HepG2 (cell line): Measurements from ENCODE around the gene MDH1. TPM values are rescaled to one million over a fixed set of nuclear protein-coding genes. Genes with fewer than 3 reads are reported as not detected.

Experiments
- ATF2 ChIP-seq: sonication (generic); formaldehyde crosslinking; IDR thresholded peaks from 2 replicates; pipeline ENCODE4 v1.4.0; 2020; ENCODE audit warnings: missing genetic modification reagents
- EHMT2 ChIP-seq: fragments of 200-600 bp; sonication (generic); IDR thresholded peaks from 2 replicates; pipeline ENCODE4 v1.7.0; 2017; ENCODE audit warnings: antibody characterized with exemption, low read depth, low read length, borderline replicate concordance
- FOXP4 ChIP-seq: sonication (generic); formaldehyde crosslinking; IDR thresholded peaks from 2 replicates; pipeline ENCODE4 v1.4.0; 2020; ENCODE audit warnings: missing genetic modification reagents
- GABPA ChIP-seq, 2 experiments: IDR thresholded peaks; 2 replicates each; pipeline ENCODE4 v1.6.1; 2011 to 2016; ENCODE audit warnings: low read depth in 2 of 2, low read length in 1 of 2, missing biosample characterization in 1 of 2, missing genetic modification characterization in 1 of 2
- HINFP ChIP-seq: sonication (generic); formaldehyde crosslinking; IDR thresholded peaks from 2 replicates; pipeline ENCODE4 v1.4.0; 2020; ENCODE audit warnings: low read depth, mild to moderate bottlenecking, missing genetic modification reagents
- JARID2 ChIP-seq: sonication (generic); formaldehyde crosslinking; IDR thresholded peaks from 2 replicates; pipeline ENCODE4 v1.8.1; 2023; ENCODE audit warnings: missing genetic modification reagents, inconsistent platforms; ENCODE audit not compliant: insufficient replicate concordance
- MIXL1 ChIP-seq: IDR thresholded peaks from 2 replicates; pipeline ENCODE4 v1.6.1; 2016
- PAWR ChIP-seq: sonication (generic); formaldehyde crosslinking; IDR thresholded peaks from 2 replicates; pipeline ENCODE4 v1.4.0; 2020; ENCODE audit warnings: missing genetic modification reagents, mild to moderate bottlenecking, borderline replicate concordance
- PBX3 ChIP-seq: sonication (generic); formaldehyde crosslinking; IDR thresholded peaks from 2 replicates; pipeline ENCODE4 v1.8.1; 2023; ENCODE audit warnings: missing genetic modification reagents, inconsistent platforms, borderline replicate concordance
- RCOR2 ChIP-seq: IDR thresholded peaks from 2 replicates; pipeline ENCODE4 v1.6.1; 2016; ENCODE audit warnings: missing biosample characterization, missing genetic modification reagents
- SALL2 ChIP-seq: sonication (generic); formaldehyde crosslinking; IDR thresholded peaks from 2 replicates; pipeline ENCODE4 v1.8.1; 2023; ENCODE audit warnings: mild to moderate bottlenecking, missing genetic modification reagents, inconsistent platforms
- SOX13 ChIP-seq, 3 experiments: fragments of 450-650 bp in 1 of 3; sonication (generic) in 1 of 3; formaldehyde crosslinking in 1 of 3; IDR thresholded peaks in 2 of 3; conservative IDR thresholded peaks in 1 of 3; 2 replicates each; pipeline versions ENCODE4 v1.5.0 to v1.6.1; 2016 to 2020; ENCODE audit warnings: antibody characterized with exemption in 1 of 3, mild to moderate bottlenecking in 1 of 3, missing compliant biosample characterization in 1 of 3, missing genetic modification reagents in 1 of 3, moderate library complexity in 1 of 3
- ZNF331 ChIP-seq: sonication (generic); formaldehyde crosslinking; IDR thresholded peaks from 2 replicates; pipeline ENCODE4 v1.4.0; 2020; ENCODE audit warnings: missing genetic modification reagents
- ZNF362 ChIP-seq: sonication (generic); formaldehyde crosslinking; IDR thresholded peaks from 2 replicates; pipeline ENCODE4 v1.4.0; 2020; ENCODE audit warnings: missing genetic modification reagents, mild to moderate bottlenecking, borderline replicate concordance
- ZNF503 ChIP-seq: sonication (generic); formaldehyde crosslinking; IDR thresholded peaks from 2 replicates; pipeline ENCODE4 v1.4.0; 2020; ENCODE audit warnings: missing genetic modification reagents
- ZNF644 ChIP-seq: IDR thresholded peaks from 2 replicates; pipeline ENCODE4 v1.6.1; 2016; ENCODE audit warnings: low read depth
- ZNF878 ChIP-seq: sonication (generic); formaldehyde crosslinking; IDR thresholded peaks from 2 replicates; pipeline ENCODE4 v1.8.1; 2023; ENCODE audit warnings: mild to moderate bottlenecking, missing genetic modification reagents, moderate library complexity
- polyA plus RNA-seq, 8 experiments: library from polyadenylated mRNA; depleted of rRNA in 3 of 8; stranded (reverse) in 7 of 8; unstranded in 1 of 8; fragments of >200 nt; fragmentation: Illumina TruSeq in 4 of 8; extraction: Trizol in 4 of 8; gene quantifications; 2 replicates each; pipeline versions ENCODE4 v1.2.1 to v1.2.3, GENCODE V29; 2011 to 2016; ENCODE audit warnings: low read depth in 4 of 8, missing spikeins in 1 of 8, mixed read lengths in 1 of 8; ENCODE audit not compliant: insufficient read depth in 1 of 8
- total RNA-seq, 5 experiments: library from RNA; depleted of rRNA; stranded (reverse); fragments of >200 nt; fragmentation: Illumina TruSeq; extraction: Trizol; gene quantifications; 2 replicates each; pipeline ENCODE4 v1.2.3, GENCODE V29; 2016; ENCODE audit warnings: low read depth in 1 of 5

MDH1 gene
- total and polyA plus RNA-seq, 2 of the 13 experiments (the other 11 are each of a cell fraction or from before 2014, with no cell fraction given): 293 to 415 TPM

- TF ChIP-seq ZNF878 (CRISPR knock-in tag) (no peak), GABPA (IDR thresholded peaks at IDR 0.05; ENCODE audit: low read depth, low read length) (no peak), GABPA (CRISPR knock-in tag; IDR thresholded peaks at IDR 0.05; ENCODE audit: low read depth) (peak; percentile 34; the same call in 1 of the 2 replicates), EHMT2 (peak; percentile 91), ZNF503 (CRISPR knock-in tag) (0 out of 2 replicates have a peak, but pooled peaks have one; percentile 33), ZNF644 (CRISPR knock-in tag) (peak; percentile 93), SOX13 (IDR thresholded peaks at IDR 0.05) (no peak), SOX13 (CRISPR knock-in tag; conservative IDR thresholded peaks at IDR 0.05 in 1 of 2, IDR thresholded peaks at IDR 0.05 in 1 of 2) (peak in 1 of 2 experiments; percentile 83; a peak in 2 of 4 replicates), FOXP4 (peak; percentile 53; the same call in 1 of the 2 replicates), ZNF362 (CRISPR knock-in tag) (peak; percentile 85), ATF2 (CRISPR knock-in tag) (peak; percentile 73), ZNF331 (CRISPR knock-in tag) (peak; percentile 75; the same call in 1 of the 2 replicates), PAWR (CRISPR knock-in tag) (no peak), PBX3 (no peak), JARID2 (CRISPR knock-in tag) (no peak), MIXL1 (CRISPR knock-in tag) (peak; percentile 49; the same call in 1 of the 2 replicates), HINFP (CRISPR knock-in tag) (no peak), RCOR2 (CRISPR knock-in tag) (peak; percentile 70), SALL2 (no peak)
These were observed 7.7 kb downstream of the MDH1 start (continued) for GRCh38 chr2:63596401-63596883.
